B cell (primary cell): ENCODE results near the gene NRP1. TPM values are rescaled to one million over a fixed set of nuclear protein-coding genes. Genes with fewer than 3 reads are reported as not detected.

Source experiments
- ATAC-seq: fragments of 200-7000 bp; cut with Tn5 transposase; one replicate; pipeline ENCODE4 v1.10.0; 2021; ENCODE audit warnings: low read depth, mild to moderate bottlenecking, moderate number of reproducible peaks, moderate library complexity
- CTCF ChIA-PET: fragments of 350-600 bp; sonication (Branson Sonifier 250); formaldehyde crosslinking; loops from one replicate; lab custom pipeline; 2021; ENCODE audit warnings: antibody characterized with exemption, inconsistent platforms; lab: Charles Lee
- POLR2A ChIA-PET: fragments of 350-600 bp; sonication (Branson Sonifier 250); formaldehyde crosslinking; loops from one replicate; lab custom pipeline; 2021; ENCODE audit warnings: antibody characterized with exemption; lab: Charles Lee
- DNase-seq: peaks from one replicate; pipeline ENCODE4 v3.0.0; 2013
- H2AFZ ChIP-seq: 2 replicates; pipeline ENCODE4 v1.6.1; 2012; ENCODE audit warnings: mild to moderate bottlenecking, low read depth, low read length; ENCODE audit not compliant: insufficient read depth, poor library complexity, severe bottlenecking
- H3K27ac ChIP-seq, 2 donors: 1 replicate in 1 of 2; 2 replicates in 1 of 2; pipeline ENCODE4 v1.5.1; 2012 to 2013; ENCODE audit warnings: low read length in 2 of 2, mild to moderate bottlenecking in 2 of 2, moderate library complexity in 1 of 2
- H3K27me3 ChIP-seq, 4 experiments: fragments of 200-600 bp in 1 of 4; sonication (generic) in 1 of 4; replicated peaks in 1 of 4; 1 replicate in 2 of 4; 2 replicates in 2 of 4; pipeline versions ENCODE4 v1.6.1 to v1.7.0; 2013 to 2016; ENCODE audit warnings: low read length in 3 of 4, mild to moderate bottlenecking in 2 of 4, mixed read lengths in 1 of 4, moderate library complexity in 1 of 4; ENCODE audit not compliant: insufficient read depth in 4 of 4, control insufficient read depth in 3 of 4; ENCODE audit errors: control extremely low read depth in 1 of 4
- H3K36me3 ChIP-seq, 2 experiments: replicated peaks in 1 of 2; 1 replicate in 1 of 2; 2 replicates in 1 of 2; pipeline versions ENCODE4 v1.6.1 to v1.7.1; 2013; ENCODE audit warnings: low read length in 1 of 2; ENCODE audit not compliant: insufficient read depth in 2 of 2, control insufficient read depth in 1 of 2; ENCODE audit errors: control extremely low read depth in 1 of 2, extremely low read depth in 1 of 2
- H3K4me1 ChIP-seq, 2 donors: fragments of 200-600 bp in 1 of 2; sonication (generic) in 1 of 2; 1 replicate in 1 of 2; 2 replicates in 1 of 2; pipeline versions ENCODE4 v1.5.1 to v1.6.1; 2013 to 2017; ENCODE audit warnings: low read length in 2 of 2; ENCODE audit not compliant: control insufficient read depth in 2 of 2, insufficient read depth in 2 of 2
- H3K4me2 ChIP-seq: replicated peaks from 2 replicates; pipeline ENCODE3; 2012; ENCODE audit warnings: mild to moderate bottlenecking, low read depth, low read length; ENCODE audit not compliant: poor library complexity, severe bottlenecking
- H3K4me3 ChIP-seq, 5 experiments: fragments of 200-600 bp in 1 of 5; sonication (generic) in 1 of 5; 1 replicate in 3 of 5; 2 replicates in 2 of 5; pipeline versions ENCODE4 v1.5.1 to v1.7.0; 2011 to 2016; ENCODE audit warnings: low read length in 4 of 5, mild to moderate bottlenecking in 4 of 5, low read depth in 2 of 5, control low read depth in 1 of 5, moderate library complexity in 1 of 5; ENCODE audit not compliant: insufficient read depth in 1 of 5; ENCODE audit errors: control extremely low read depth in 1 of 5, extremely low read depth in 1 of 5
- H3K79me2 ChIP-seq: fragments of 200-600 bp; sonication (generic); one replicate; pipeline ENCODE4 v1.6.0; 2016; ENCODE audit warnings: low read length; ENCODE audit not compliant: control insufficient read depth, insufficient read depth
- H3K9ac ChIP-seq: fragments of 200-600 bp; sonication (generic); 2 replicates; pipeline ENCODE4 v1.6.1; 2017; ENCODE audit warnings: mild to moderate bottlenecking, low read length, moderate library complexity
- H3K9me3 ChIP-seq, 3 donors: one replicate each; pipeline versions ENCODE4 v1.6.1 to v1.7.1; 2013; ENCODE audit warnings: low read length in 2 of 3; ENCODE audit not compliant: control insufficient read depth in 2 of 3, insufficient read depth in 1 of 3; ENCODE audit errors: control extremely low read depth in 1 of 3
- H4K20me1 ChIP-seq: 2 replicates; pipeline ENCODE4 v1.6.0; 2012; ENCODE audit warnings: mild to moderate bottlenecking, low read length; ENCODE audit not compliant: insufficient read depth, control insufficient read depth, poor library complexity, severe bottlenecking
- H3K27ac Mint-ChIP-seq: one replicate; pipeline ENCODE4 v1.8.0; 2021; ENCODE audit warnings: mixed read lengths
- H3K27me3 Mint-ChIP-seq: one replicate; pipeline ENCODE4 v1.8.0; 2021; ENCODE audit warnings: mixed read lengths
- H3K4me1 Mint-ChIP-seq: one replicate; pipeline ENCODE4 v1.8.0; 2021; ENCODE audit warnings: mixed read lengths
- H3K4me3 Mint-ChIP-seq: one replicate; pipeline ENCODE4 v1.8.0; 2021; ENCODE audit warnings: mixed read lengths
- H3K9me3 Mint-ChIP-seq: one replicate; pipeline ENCODE4 v1.8.0; 2022; ENCODE audit warnings: mixed read lengths; ENCODE audit not compliant: insufficient read depth
- EZH2 ChIP-seq: IDR thresholded peaks from 2 replicates; pipeline ENCODE4 v1.6.1; 2012; ENCODE audit warnings: borderline replicate concordance, low read depth, mild to moderate bottlenecking, moderate library complexity, low read length; ENCODE audit not compliant: insufficient read depth, poor library complexity, severe bottlenecking
- WGBS: methylation state at CpG from one replicate; pipeline ENCODE4 v1.1.5; 2013; ENCODE audit warnings: missing lambda C conversion rate; ENCODE audit not compliant: insufficient coverage; 5-methylcytosine and 5-hydroxymethylcytosine counted together
- intact Hi-C: fragments of 100-400 bp; cut with micrococcal nuclease; formaldehyde crosslinking; loops from one replicate; pipeline ENCODE4 v1.10.0; 2022
- polyA plus RNA-seq: library from polyadenylated mRNA; depleted of rRNA; stranded (reverse); fragments of >200 nt; gene quantifications from 2 replicates; pipeline ENCODE4 v1.2.3, GENCODE V29; 2012
- total RNA-seq, 2 donors: library from RNA; stranded (reverse); fragments of 120-200 nt in 1 of 2; gene quantifications; 1 replicate in 1 of 2; 2 replicates in 1 of 2; pipeline versions ENCODE4 v1.2.3 to v1.2.4, GENCODE V29; 2013 to 2022
- TF ChIP-seq, protein P1 (sequence below): fragments of 200-600 bp; IDR thresholded peaks from one replicate; pipeline ENCODE4 v1.8.0; 2022; ENCODE audit warnings: antibody characterized with exemption, mild to moderate bottlenecking

NRP1 gene
- total and polyA plus RNA-seq, 2 donors (not counting 1 experiment from before 2014, with no cell fraction given): 0.34 TPM; not detected in 1

- Mint-ChIP-seq H3K4me1 (no peaks in the 10 kb centered on the region), H3K27ac (no peak overlapping the region), H3K9me3 (no peaks in the 10 kb centered on the region), H3K27me3 (peaks cover 23% of the 10 kb centered on the region), H3K4me3 (no peak overlapping the region)
- Histone ChIP-seq H3K4me1 (no peaks in the 10 kb centered on the region), H3K4me3 (no peak overlapping the region), H3K4me2 (no peak overlapping the region), H3K36me3 (no peaks in the 10 kb centered on the region), H4K20me1 (no peaks in the 10 kb centered on the region), H3K79me2 (no peaks in the 10 kb centered on the region), H3K27me3 (no peaks in the 10 kb centered on the region), H2AFZ (no peak overlapping the region), H3K27ac (no peak overlapping the region), H3K9me3 (peaks cover 0 to 8% (median 0%) of the 10 kb centered on the region in 3 donors), H3K9ac (no peak overlapping the region)
- no CpG with 5 or more reads among the region's 2 CpGs for WGBS
- ChIA-PET POLR2A (no interaction called here), CTCF (interaction anchor here (1.0 kb wide), 1 partner anchor 38 kb away, joined by 3 read pairs; no protein-coding TSS in a partner anchor)
- no peak for TF ChIP-seq EZH2
- TF ChIP-seq, protein P1, sequence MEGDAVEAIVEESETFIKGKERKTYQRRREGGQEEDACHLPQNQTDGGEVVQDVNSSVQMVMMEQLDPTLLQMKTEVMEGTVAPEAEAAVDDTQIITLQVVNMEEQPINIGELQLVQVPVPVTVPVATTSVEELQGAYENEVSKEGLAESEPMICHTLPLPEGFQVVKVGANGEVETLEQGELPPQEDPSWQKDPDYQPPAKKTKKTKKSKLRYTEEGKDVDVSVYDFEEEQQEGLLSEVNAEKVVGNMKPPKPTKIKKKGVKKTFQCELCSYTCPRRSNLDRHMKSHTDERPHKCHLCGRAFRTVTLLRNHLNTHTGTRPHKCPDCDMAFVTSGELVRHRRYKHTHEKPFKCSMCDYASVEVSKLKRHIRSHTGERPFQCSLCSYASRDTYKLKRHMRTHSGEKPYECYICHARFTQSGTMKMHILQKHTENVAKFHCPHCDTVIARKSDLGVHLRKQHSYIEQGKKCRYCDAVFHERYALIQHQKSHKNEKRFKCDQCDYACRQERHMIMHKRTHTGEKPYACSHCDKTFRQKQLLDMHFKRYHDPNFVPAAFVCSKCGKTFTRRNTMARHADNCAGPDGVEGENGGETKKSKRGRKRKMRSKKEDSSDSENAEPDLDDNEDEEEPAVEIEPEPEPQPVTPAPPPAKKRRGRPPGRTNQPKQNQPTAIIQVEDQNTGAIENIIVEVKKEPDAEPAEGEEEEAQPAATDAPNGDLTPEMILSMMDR: no peak
- ATAC-seq: no peak
- DNase-seq: no peak
- intact Hi-C loops: no loop called here
Observed at GRCh38 chr10:33347211-33347610, 12.7 kb upstream of the NRP1 start.

GRCh38 chr10:33345236-33345635, 10.8 kb upstream of the NRP1 start:
- Histone ChIP-seq H3K36me3 (no peaks in the 10 kb centered on the region), H3K9me3 (peaks cover 0 to 8% (median 0%) of the 10 kb centered on the region in 3 donors), H3K4me3 (no peak overlapping the region), H3K79me2 (no peaks in the 10 kb centered on the region), H3K27me3 (no peaks in the 10 kb centered on the region), H4K20me1 (no peaks in the 10 kb centered on the region), H2AFZ (no peak overlapping the region), H3K9ac (no peak overlapping the region), H3K27ac (no peak overlapping the region), H3K4me1 (no peaks in the 10 kb centered on the region), H3K4me2 (no peak overlapping the region)
- POLR2A ChIA-PET: no interaction called here
- Mint-ChIP-seq H3K4me1 (peaks cover 4% of the 10 kb centered on the region), H3K27me3 (peaks cover 23% of the 10 kb centered on the region), H3K27ac (no peak overlapping the region), H3K9me3 (no peaks in the 10 kb centered on the region), H3K4me3 (no peak overlapping the region)
- no peak for ATAC-seq
- WGBS: 80% methylated on average over 2 of the region's 5 CpGs
- CTCF ChIA-PET: no interaction called here
- no peak for DNase-seq
- TF ChIP-seq, protein P1: no peak
- no peak for TF ChIP-seq EZH2
- intact Hi-C loops: no loop called here
